ENCODE measurements around the gene CSAG3. TPM values are rescaled to one million over a fixed set of nuclear protein-coding genes. Genes with fewer than 3 reads are reported as not detected.
"Not testable (repeated sequence)": the region's sequence is repeated elsewhere in the genome, so short reads cannot be mapped to it uniquely, and the experiment has no call there.

CSAG3 gene
- total and polyA plus RNA-seq, 7 experiments from 2014 or later: 8.3 TPM; not detected in 6

DNA sequence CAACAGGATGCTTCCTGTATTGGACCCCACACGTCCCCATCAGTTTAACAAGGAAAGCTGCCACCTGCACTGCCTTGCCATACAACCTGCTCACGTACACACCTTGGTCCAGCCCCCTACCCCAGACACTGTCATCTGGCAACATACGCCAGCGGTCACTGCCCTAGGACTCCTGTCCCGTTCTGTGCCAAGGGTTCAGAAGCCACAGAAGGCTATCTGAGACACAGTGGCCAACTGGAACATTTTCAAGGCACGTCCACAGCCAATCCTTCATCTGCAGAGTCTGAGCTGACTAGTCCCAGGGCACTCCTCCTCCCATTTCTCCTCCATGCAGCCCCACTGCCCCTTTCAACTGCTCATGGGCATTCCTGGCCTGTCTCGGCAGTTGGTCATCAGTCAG lies 2.6 kb downstream of the CSAG3 start:
- H3K27me3 ChIP-seq (ENCODE audit: control insufficient read depth in 2 of 2, insufficient read depth in 2 of 2, low read length in 2 of 2); H3K4me1 ChIP-seq (ENCODE audit: control insufficient read depth in 2 of 2, insufficient read depth in 2 of 2, low read length in 2 of 2); H3K36me3 ChIP-seq (ENCODE audit: control insufficient read depth in 2 of 3, insufficient read depth in 3 of 3, low read length in 3 of 3); H3K27ac ChIP-seq (ENCODE audit: low read depth, low read length); H3K4me3 ChIP-seq (ENCODE audit: low read length); H3K36me3 Mint-ChIP-seq; H3K27ac Mint-ChIP-seq; DNase-seq; H3K4me3 Mint-ChIP-seq; H3K9me3 ChIP-seq (ENCODE audit: control insufficient read depth in 2 of 3, low read length in 3 of 3); ATAC-seq; CTCF ChIA-PET; intact Hi-C loops (cut with micrococcal nuclease); H3K4me1 Mint-ChIP-seq; H3K9me3 Mint-ChIP-seq; H3K27me3 Mint-ChIP-seq; POLR2A ChIA-PET: not testable (repeated sequence)

- DNase-seq; H3K9me3 Mint-ChIP-seq; ATAC-seq; H3K36me3 Mint-ChIP-seq; CTCF ChIA-PET; H3K27me3 ChIP-seq (ENCODE audit: control insufficient read depth in 2 of 2, insufficient read depth in 2 of 2, low read length in 2 of 2); H3K36me3 ChIP-seq (ENCODE audit: control insufficient read depth in 2 of 3, insufficient read depth in 3 of 3, low read length in 3 of 3); intact Hi-C loops (cut with micrococcal nuclease); H3K4me1 Mint-ChIP-seq; POLR2A ChIA-PET; H3K27ac ChIP-seq (ENCODE audit: low read depth, low read length); H3K4me1 ChIP-seq (ENCODE audit: control insufficient read depth in 2 of 2, insufficient read depth in 2 of 2, low read length in 2 of 2); H3K4me3 ChIP-seq (ENCODE audit: low read length); H3K27me3 Mint-ChIP-seq; H3K27ac Mint-ChIP-seq; H3K9me3 ChIP-seq (ENCODE audit: control insufficient read depth in 2 of 3, low read length in 3 of 3); H3K4me3 Mint-ChIP-seq: not testable (repeated sequence)
These were observed 7.5 kb downstream of the CSAG3 start for GRCh38 chrX:152766562-152766961.

DNA sequence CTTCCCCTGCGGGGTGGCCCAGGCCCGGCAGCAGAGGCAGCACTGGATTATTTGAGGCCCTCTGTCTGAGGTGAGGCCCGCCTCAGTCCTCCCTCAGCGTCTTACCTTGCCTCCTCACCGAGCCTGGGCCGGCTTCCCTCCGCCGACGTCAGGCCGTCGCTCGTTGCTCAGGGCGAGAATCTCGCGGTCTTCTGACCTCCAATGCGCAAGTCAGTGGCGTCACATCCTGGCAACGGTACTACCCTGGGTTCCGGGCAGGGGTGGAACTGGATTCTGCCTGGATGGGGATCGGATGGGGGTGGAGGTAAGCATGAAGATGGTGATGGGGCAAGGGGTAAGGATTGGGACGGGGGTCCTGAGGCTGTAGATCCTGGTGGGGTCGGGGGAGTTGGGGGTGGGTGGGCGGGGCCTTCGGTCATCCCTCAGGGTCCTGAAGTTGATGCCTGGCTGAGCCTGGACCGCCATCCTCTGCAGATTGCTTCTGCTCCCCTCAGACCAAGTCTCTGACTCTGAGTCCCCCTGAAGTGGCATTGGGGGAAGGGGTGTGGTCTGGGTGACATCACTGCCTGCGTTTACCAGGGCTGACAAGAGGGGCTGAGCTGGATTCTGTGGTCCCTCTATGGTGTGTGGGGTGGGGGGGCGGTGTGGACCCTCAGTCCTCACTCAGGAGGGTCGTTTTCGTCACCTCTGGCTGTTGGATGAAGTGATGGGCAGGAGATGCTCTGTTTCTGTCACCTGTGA lies 10.7 kb downstream of the CSAG3 start, which contains the start of gene MAGEA6:
Gene MAGEA6, minus strand, starts transcription at position 141 of the 741 bp plus-strand sequence. CDS start 2,039 bp downstream, outside the sequence.
- H3K27ac ChIP-seq (ENCODE audit: low read depth, low read length); H3K36me3 ChIP-seq (ENCODE audit: control insufficient read depth in 2 of 3, insufficient read depth in 3 of 3, low read length in 3 of 3); H3K36me3 Mint-ChIP-seq; H3K27me3 Mint-ChIP-seq; H3K4me3 ChIP-seq (ENCODE audit: low read length); ATAC-seq; H3K27me3 ChIP-seq (ENCODE audit: control insufficient read depth in 2 of 2, insufficient read depth in 2 of 2, low read length in 2 of 2); H3K4me3 Mint-ChIP-seq; intact Hi-C loops (cut with micrococcal nuclease); H3K9me3 Mint-ChIP-seq; H3K27ac Mint-ChIP-seq; H3K4me1 Mint-ChIP-seq; POLR2A ChIA-PET; H3K4me1 ChIP-seq (ENCODE audit: control insufficient read depth in 2 of 2, insufficient read depth in 2 of 2, low read length in 2 of 2); DNase-seq; CTCF ChIA-PET; H3K9me3 ChIP-seq (ENCODE audit: control insufficient read depth in 2 of 3, low read length in 3 of 3): not testable (repeated sequence)

DNA sequence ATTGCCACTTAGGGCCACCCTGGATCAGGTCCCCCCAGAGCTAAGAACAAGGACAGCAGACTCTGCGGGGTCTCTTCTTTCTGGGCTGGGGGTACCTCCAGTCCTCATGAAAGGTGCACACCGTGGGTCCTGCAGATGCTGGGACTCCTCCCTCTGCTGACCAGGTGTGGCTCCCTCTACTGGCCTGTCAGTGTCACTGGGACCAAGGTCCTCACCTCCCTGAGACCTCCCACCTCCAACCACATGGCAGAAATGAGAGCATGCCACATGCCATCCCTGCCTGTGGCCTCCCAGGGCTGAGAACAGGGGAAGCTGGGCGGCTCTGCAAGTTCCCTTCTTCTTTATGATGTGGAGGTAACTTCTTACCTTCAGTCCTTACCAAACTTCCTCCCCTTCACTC lies 28.0 kb downstream of the CSAG3 start:
- H3K4me1 ChIP-seq (ENCODE audit: control insufficient read depth in 2 of 2, insufficient read depth in 2 of 2, low read length in 2 of 2); H3K27ac Mint-ChIP-seq; intact Hi-C loops (cut with micrococcal nuclease); DNase-seq; H3K4me1 Mint-ChIP-seq; H3K9me3 ChIP-seq (ENCODE audit: control insufficient read depth in 2 of 3, low read length in 3 of 3); H3K27ac ChIP-seq (ENCODE audit: low read depth, low read length); H3K27me3 ChIP-seq (ENCODE audit: control insufficient read depth in 2 of 2, insufficient read depth in 2 of 2, low read length in 2 of 2); H3K36me3 ChIP-seq (ENCODE audit: control insufficient read depth in 2 of 3, insufficient read depth in 3 of 3, low read length in 3 of 3); H3K4me3 ChIP-seq (ENCODE audit: low read length); POLR2A ChIA-PET; H3K27me3 Mint-ChIP-seq; H3K36me3 Mint-ChIP-seq; ATAC-seq; CTCF ChIA-PET; H3K4me3 Mint-ChIP-seq; H3K9me3 Mint-ChIP-seq: not testable (repeated sequence)

- Histone ChIP-seq H3K27me3 (ENCODE audit: control insufficient read depth in 2 of 2, insufficient read depth in 2 of 2, low read length in 2 of 2) (no peaks in the 10 kb centered on the region), H3K4me3 (ENCODE audit: low read length) (no peak overlapping the region), H3K27ac (ENCODE audit: low read depth, low read length) (no peak overlapping the region), H3K4me1 (ENCODE audit: control insufficient read depth in 2 of 2, insufficient read depth in 2 of 2, low read length in 2 of 2) (no peaks in the 10 kb centered on the region), H3K9me3 (ENCODE audit: control insufficient read depth in 2 of 3, low read length in 3 of 3) (no peaks in the 10 kb centered on the region), H3K36me3 (ENCODE audit: control insufficient read depth in 2 of 3, insufficient read depth in 3 of 3, low read length in 3 of 3) (no peaks in the 10 kb centered on the region)
- CTCF ChIA-PET: no interaction called here
- no peaks in the 10 kb centered on the region for H3K9me3 Mint-ChIP-seq
- DNase-seq (no peak), ATAC-seq (no peak)
- no peaks in the 10 kb centered on the region for H3K4me1 Mint-ChIP-seq
- no peak overlapping the region for H3K27ac Mint-ChIP-seq
- POLR2A ChIA-PET: no interaction called here
- peaks cover 5 to 14% (median 8%) of the 10 kb centered on the region in 5 donors for H3K27me3 Mint-ChIP-seq
- H3K36me3 Mint-ChIP-seq: no peaks in the 10 kb centered on the region
- H3K4me3 Mint-ChIP-seq: no peak overlapping the region
- intact Hi-C loops (cut with micrococcal nuclease): no loop called here
These were observed 39.9 kb downstream of the CSAG3 start for GRCh38 chrX:152798945-152799344.

- Mint-ChIP-seq H3K27ac (no peak overlapping the region), H3K27me3 (peaks cover 6 to 18% (median 15%) of the 10 kb centered on the region in 5 donors), H3K4me3 (no peak overlapping the region), H3K4me1 (peaks cover 0 to 3% (median 0%) of the 10 kb centered on the region in 7 donors), H3K9me3 (no peaks in the 10 kb centered on the region), H3K36me3 (no peaks in the 10 kb centered on the region)
- POLR2A ChIA-PET: no interaction called here
- H3K4me3 ChIP-seq (ENCODE audit: low read length): no peak overlapping the region
- no peaks in the 10 kb centered on the region for H3K4me1 ChIP-seq (ENCODE audit: control insufficient read depth in 2 of 2, insufficient read depth in 2 of 2, low read length in 2 of 2)
- intact Hi-C loops (cut with micrococcal nuclease): no loop called here
- H3K27me3 ChIP-seq (ENCODE audit: control insufficient read depth in 2 of 2, insufficient read depth in 2 of 2, low read length in 2 of 2): no peaks in the 10 kb centered on the region
- ATAC-seq (no peak), DNase-seq (no peak)
- H3K9me3 ChIP-seq (ENCODE audit: control insufficient read depth in 2 of 3, low read length in 3 of 3): no peaks in the 10 kb centered on the region
- CTCF ChIA-PET: no interaction called here
- H3K27ac ChIP-seq (ENCODE audit: low read depth, low read length): no peak overlapping the region
- no peaks in the 10 kb centered on the region for H3K36me3 ChIP-seq (ENCODE audit: control insufficient read depth in 2 of 3, insufficient read depth in 3 of 3, low read length in 3 of 3)
These were observed 47.0 kb downstream of the CSAG3 start for GRCh38 chrX:152806035-152806434.

All from naive thymus-derived CD4-positive, alpha-beta T cell (primary cell).